GM12878 (cell line): Measurements from ENCODE around the gene CHRNG. TPM values are rescaled to one million over a fixed set of nuclear protein-coding genes. Genes with fewer than 3 reads are reported as not detected.

ENCODE experiments used
- ATAC-seq: fragments of 200-7000 bp; cut with Tn5 transposase; 3 replicates; pipeline ENCODE4 v1.9.1; 2020; ENCODE audit warnings: mild to moderate bottlenecking, moderate library complexity
- BruUV-seq: library from RNA; stranded (reverse); fragments of 400-500 nt; replicated peaks from 2 replicates; lab custom pipeline; 2021; lab: Mats Ljungman, UMichigan
- CTCF ChIA-PET: fragments of 300-600 bp; sonication (Branson Sonifier 250); formaldehyde crosslinking; extraction: SDS; loops from one replicate; lab custom pipeline; 2021; ENCODE audit warnings: inconsistent platforms; lab: Yijun Ruan, JAX
- POLR2A ChIA-PET: fragments of 350-600 bp; formaldehyde crosslinking; extraction: SDS; loops from one replicate; lab custom pipeline; 2021; ENCODE audit warnings: inconsistent platforms; lab: Charles Lee
- RAD21 ChIA-PET: fragments of 300-600 bp; sonication (Branson Sonifier 250); formaldehyde crosslinking; loops from one replicate; lab custom pipeline; 2023; ENCODE audit warnings: antibody characterized with exemption; ENCODE audit not compliant: unreplicated experiment; lab: Charles Lee
- SMC1A ChIA-PET: fragments of 300-600 bp; sonication (Branson Sonifier 250); formaldehyde crosslinking; loops from one replicate; lab custom pipeline; 2023; ENCODE audit not compliant: unreplicated experiment, uncharacterized antibody; lab: Charles Lee
- DNase-seq: peaks from one replicate; pipeline ENCODE4 v3.0.0-alpha.2; 2011; ENCODE audit warnings: low read depth, low spot score
- FAIRE-seq: peaks from 3 replicates; lab custom pipeline; 2011; peaks lifted over from hg19 to GRCh38; lab: Jason Lieb, UNC
- H2AFZ ChIP-seq: 2 replicates; pipeline ENCODE4 v1.6.0; 2011; ENCODE audit warnings: low read depth, low read length, control low read depth; ENCODE audit not compliant: control insufficient read depth
- H3K27ac ChIP-seq: 2 replicates; pipeline ENCODE4 v1.5.1; 2011; ENCODE audit warnings: control low read depth; ENCODE audit not compliant: control insufficient read depth, insufficient read depth
- H3K27me3 ChIP-seq, 2 experiments: replicated peaks in 1 of 2; 2 replicates each; pipeline versions ENCODE4 v1.6.0 to v1.6.1; 2011; ENCODE audit warnings: low read length in 1 of 2; ENCODE audit not compliant: control insufficient read depth in 2 of 2, insufficient read depth in 2 of 2
- H3K36me3 ChIP-seq, 2 experiments: 2 replicates each; pipeline ENCODE4 v1.5.1; 2011; ENCODE audit warnings: low read length in 1 of 2; ENCODE audit not compliant: control insufficient read depth in 2 of 2, insufficient read depth in 2 of 2
- H3K4me1 ChIP-seq: 2 replicates; pipeline ENCODE4 v1.6.1; 2011; ENCODE audit warnings: mild to moderate bottlenecking, low read length, moderate library complexity, mixed read lengths; ENCODE audit not compliant: control insufficient read depth, insufficient read depth
- H3K4me2 ChIP-seq: 2 replicates; pipeline ENCODE4 v1.6.0; 2011; ENCODE audit warnings: control low read depth; ENCODE audit not compliant: control insufficient read depth, insufficient read depth
- H3K4me3 ChIP-seq: fragments of 200-600 bp; sonication (generic); 2 replicates; pipeline ENCODE4 v1.5.1; 2016
- H3K79me2 ChIP-seq: 2 replicates; pipeline ENCODE4 v1.6.0; 2011; ENCODE audit warnings: low read length; ENCODE audit not compliant: control insufficient read depth, insufficient read depth
- H3K9ac ChIP-seq: 2 replicates; pipeline ENCODE4 v1.8.0; 2011; ENCODE audit warnings: low read length, control low read depth, mixed read lengths; ENCODE audit not compliant: control insufficient read depth, insufficient read depth
- H3K9me3 ChIP-seq: replicated peaks from 3 replicates; pipeline ENCODE4 v1.5.1; 2011; ENCODE audit warnings: mild to moderate bottlenecking, low read length; ENCODE audit not compliant: control insufficient read depth, insufficient read depth
- H4K20me1 ChIP-seq: 2 replicates; pipeline ENCODE4 v1.6.0; 2011; ENCODE audit not compliant: control insufficient read depth, insufficient read depth
- BCL11A ChIP-seq: IDR thresholded peaks from 2 replicates; pipeline ENCODE4 v1.6.1; 2011; ENCODE audit warnings: low read depth, low read length
- BRCA1 ChIP-seq: IDR thresholded peaks from 2 replicates; pipeline ENCODE4 v1.6.1; 2011; ENCODE audit warnings: low read depth, low read length, improper control_type of control experiment
- CEBPB ChIP-seq, 2 experiments: fragments of 150-350 bp in 1 of 2; IDR thresholded peaks; 2 replicates each; pipeline ENCODE4 v1.6.1; 2012 to 2014; ENCODE audit warnings: low read depth in 2 of 2, low read length in 2 of 2, borderline replicate concordance in 1 of 2, inconsistent platforms in 1 of 2
- EP300 ChIP-seq, 2 experiments: fragments of 150-350 bp in 1 of 2; IDR thresholded peaks; 2 replicates each; pipeline ENCODE4 v1.6.1; 2011 to 2012; ENCODE audit warnings: low read depth in 2 of 2, low read length in 2 of 2, borderline replicate concordance in 1 of 2, improper control_type of control experiment in 1 of 2, inconsistent platforms in 1 of 2; ENCODE audit not compliant: control insufficient read depth in 1 of 2
- FOS ChIP-seq: IDR thresholded peaks from 3 replicates; pipeline ENCODE4 v1.6.1; 2011; ENCODE audit warnings: borderline replicate concordance; ENCODE audit not compliant: insufficient read length; ENCODE audit errors: extremely low read depth
- FOXK2 ChIP-seq: fragments of 450-650 bp; IDR thresholded peaks from 2 replicates; pipeline ENCODE4 v1.6.1; 2017; ENCODE audit warnings: mild to moderate bottlenecking, moderate library complexity
- MYB ChIP-seq: fragments of 150-350 bp; IDR thresholded peaks from 2 replicates; pipeline ENCODE4 v1.6.1; 2014; ENCODE audit warnings: mild to moderate bottlenecking, low read depth, low read length, borderline replicate concordance
- POU2F2 ChIP-seq: IDR thresholded peaks from 3 replicates; pipeline ENCODE4 v1.6.1; 2011; ENCODE audit warnings: low read depth, mild to moderate bottlenecking, low read length, borderline replicate concordance
- RAD51 ChIP-seq: fragments of 450-650 bp; IDR thresholded peaks from 2 replicates; pipeline ENCODE4 v1.6.1; 2016; ENCODE audit warnings: moderate library complexity, mild to moderate bottlenecking, inconsistent platforms
- RUNX3 ChIP-seq: IDR thresholded peaks from 2 replicates; pipeline ENCODE4 v1.6.1; 2012; ENCODE audit warnings: low read length, inconsistent platforms
- SP1 ChIP-seq: IDR thresholded peaks from one replicate; pipeline ENCODE4 v1.6.1; 2011; ENCODE audit warnings: low read depth, low read length
- SPI1 ChIP-seq: IDR thresholded peaks from 2 replicates; pipeline ENCODE4 v1.6.1; 2011; ENCODE audit warnings: low read depth, mild to moderate bottlenecking, low read length, moderate library complexity, borderline replicate concordance; ENCODE audit not compliant: insufficient read depth
- STAT3 ChIP-seq: IDR thresholded peaks from 2 replicates; pipeline ENCODE4 v1.6.1; 2011; ENCODE audit warnings: low read depth, low read length, improper control_type of control experiment
- TBL1XR1 ChIP-seq: IDR thresholded peaks from 2 replicates; pipeline ENCODE4 v1.6.1; 2012; ENCODE audit warnings: low read depth, low read length, improper control_type of control experiment
- ZNF207 ChIP-seq: fragments of 450-650 bp; IDR thresholded peaks from 2 replicates; pipeline ENCODE4 v1.6.1; 2014; ENCODE audit warnings: antibody characterized with exemption, mild to moderate bottlenecking, borderline replicate concordance
- ZNF274 ChIP-seq: IDR thresholded peaks from one replicate; pipeline ENCODE4 v1.8.0; 2011; ENCODE audit not compliant: insufficient read length, insufficient read depth
- WGBS: methylation state at CpG from one replicate; pipeline ENCODE4 v1.1.6; 2016; ENCODE audit warnings: low lambda C conversion rate; ENCODE audit not compliant: insufficient replicate concordance, insufficient coverage; ENCODE audit errors: missing lambda C conversion rate; 5-methylcytosine and 5-hydroxymethylcytosine counted together
- in situ Hi-C: fragments of 300-500 bp; cut with MboI; formaldehyde crosslinking; loops from 9 replicates; pipeline ENCODE4 v1.14.3; 2018; ENCODE audit warnings: mixed read lengths
- intact Hi-C: fragments of 100-400 bp; cut with micrococcal nuclease; formaldehyde crosslinking; loops from one replicate; pipeline ENCODE4 v1.14.2; 2022; ENCODE audit not compliant: unreplicated experiment
- polyA plus RNA-seq, 11 experiments: library from polyadenylated mRNA; depleted of rRNA in 4 of 11; unstranded in 6 of 11; stranded (reverse) in 5 of 11; fragments of >200 nt; fragmentation: Nextera tagmentation in 4 of 11; fragmentation: Illumina TruSeq in 1 of 11; extraction: Ambion mirVana in 4 of 11; extraction: Trizol in 1 of 11; gene quantifications; 1 replicate in 1 of 11; 2 replicates in 10 of 11; pipeline versions ENCODE4 v1.2.1 to v1.2.3, GENCODE V29; 2011 to 2016; ENCODE audit warnings: inconsistent platforms in 2 of 11, missing spikeins in 2 of 11, low read depth in 1 of 11
- total RNA-seq, 4 experiments: library from RNA; depleted of rRNA in 3 of 4; stranded (reverse); fragments of >200 nt in 3 of 4; fragmentation: Illumina TruSeq in 1 of 4; extraction: Trizol in 1 of 4; gene quantifications; 2 replicates each; pipeline versions ENCODE4 v1.2.1 to v1.2.3, GENCODE V29; 2013 to 2021
- TF ChIP-seq, protein P1 (sequence below), 3 experiments: IDR thresholded peaks in 2 of 3; conservative IDR thresholded peaks in 1 of 3; 2 replicates each; pipeline ENCODE4 v1.5.1; 2011; ENCODE audit warnings: low read depth in 3 of 3, low read length in 3 of 3, mild to moderate bottlenecking in 3 of 3, control low read depth in 2 of 3, moderate library complexity in 2 of 3, inconsistent platforms in 1 of 3, mixed read lengths in 1 of 3; ENCODE audit not compliant: control insufficient read depth in 2 of 3, insufficient read depth in 1 of 3; ENCODE audit errors: extremely low read depth in 1 of 3
- TF ChIP-seq, protein P2 (sequence below): IDR thresholded peaks from 2 replicates; pipeline ENCODE4 v1.6.1; 2012; ENCODE audit warnings: low read length, inconsistent platforms

Gene CHRNG
- total and polyA plus RNA-seq, 10 of the 15 experiments (the other 5 are each of a cell fraction or from before 2014, with no cell fraction given): 0.17 TPM; not detected in 9

DNA sequence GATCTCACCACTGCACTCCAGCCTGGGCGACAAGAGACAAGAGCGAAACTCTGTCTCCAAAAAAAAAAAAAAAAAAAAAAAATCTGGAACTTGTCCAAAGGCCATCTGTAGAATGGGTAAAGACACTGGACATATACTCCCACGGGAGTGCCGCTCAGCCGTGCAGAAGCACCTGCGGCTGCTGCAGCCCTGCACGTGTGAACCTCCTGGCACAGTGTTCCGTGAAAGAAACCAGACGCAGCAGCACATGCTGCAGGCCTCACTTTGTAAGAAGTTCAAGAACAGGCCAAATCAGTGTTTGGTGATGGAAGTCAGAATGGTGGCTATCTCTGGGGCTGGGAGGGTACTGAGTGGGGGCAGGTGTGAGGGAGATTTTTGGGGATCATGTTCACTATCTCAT is 7.1 kb upstream of the CHRNG start:
- no TSS peak for BruUV-seq
- no peaks in the 10 kb centered on the region; a peak in 1 of 4 replicates for H3K27me3 ChIP-seq
- H3K9me3 ChIP-seq: peaks cover 6% of the 10 kb centered on the region; the same call in 2 of the 3 replicates
- H3K79me2 ChIP-seq: no peaks in the 10 kb centered on the region
- FAIRE-seq: no peak
- no peak overlapping the region for H3K4me3 ChIP-seq
- CTCF ChIA-PET: interaction anchor here (1.1 to 1.5 kb wide), 2 partner anchors 10 to 12 kb away, joined by 3 to 5 read pairs; partner anchors contain the start of gene PRSS56
- H3K27ac ChIP-seq: no peak overlapping the region
- POLR2A ChIA-PET: interaction anchor here (0.6 kb wide), 1 partner anchor 71 kb away, joined by 3 read pairs; no protein-coding TSS in a partner anchor
- H3K36me3 ChIP-seq: no peaks in the 10 kb centered on the region
- H3K4me2 ChIP-seq: no peak overlapping the region
- H2AFZ ChIP-seq: no peak overlapping the region
- no peak overlapping the region for H3K9ac ChIP-seq
- no peak for ATAC-seq
- H3K4me1 ChIP-seq: no peaks in the 10 kb centered on the region
- intact Hi-C loops: no loop called here
- RAD21 ChIA-PET: no interaction called here
- 56% methylated on average over 8 of the region's 9 CpGs for WGBS
- no peak for DNase-seq
- SMC1A ChIA-PET: no interaction called here
- in situ Hi-C loops: no loop called here
- no peaks in the 10 kb centered on the region for H4K20me1 ChIP-seq
- TF ChIP-seq CEBPB (IDR thresholded peaks at IDR 0.05; ENCODE audit: borderline replicate concordance in 1 of 2, low read depth in 2 of 2, low read length in 2 of 2) (no peak), BCL11A (no peak), SP1 (no peak), RUNX3 (no peak), RAD51 (no peak), SPI1 (no peak), MYB (no peak), BRCA1 (no peak), ZNF207 (no peak), EP300 (IDR thresholded peaks at IDR 0.05; ENCODE audit: borderline replicate concordance in 1 of 2, control insufficient read depth in 1 of 2, low read depth in 2 of 2, low read length in 2 of 2) (no peak), STAT3 (no peak), TBL1XR1 (no peak), POU2F2 (no peak), FOXK2 (no peak), ZNF274 (no peak), FOS (no peak)
- TF ChIP-seq, protein P1, sequence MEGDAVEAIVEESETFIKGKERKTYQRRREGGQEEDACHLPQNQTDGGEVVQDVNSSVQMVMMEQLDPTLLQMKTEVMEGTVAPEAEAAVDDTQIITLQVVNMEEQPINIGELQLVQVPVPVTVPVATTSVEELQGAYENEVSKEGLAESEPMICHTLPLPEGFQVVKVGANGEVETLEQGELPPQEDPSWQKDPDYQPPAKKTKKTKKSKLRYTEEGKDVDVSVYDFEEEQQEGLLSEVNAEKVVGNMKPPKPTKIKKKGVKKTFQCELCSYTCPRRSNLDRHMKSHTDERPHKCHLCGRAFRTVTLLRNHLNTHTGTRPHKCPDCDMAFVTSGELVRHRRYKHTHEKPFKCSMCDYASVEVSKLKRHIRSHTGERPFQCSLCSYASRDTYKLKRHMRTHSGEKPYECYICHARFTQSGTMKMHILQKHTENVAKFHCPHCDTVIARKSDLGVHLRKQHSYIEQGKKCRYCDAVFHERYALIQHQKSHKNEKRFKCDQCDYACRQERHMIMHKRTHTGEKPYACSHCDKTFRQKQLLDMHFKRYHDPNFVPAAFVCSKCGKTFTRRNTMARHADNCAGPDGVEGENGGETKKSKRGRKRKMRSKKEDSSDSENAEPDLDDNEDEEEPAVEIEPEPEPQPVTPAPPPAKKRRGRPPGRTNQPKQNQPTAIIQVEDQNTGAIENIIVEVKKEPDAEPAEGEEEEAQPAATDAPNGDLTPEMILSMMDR (IDR thresholded peaks at IDR 0.05 in 2 of 3, conservative IDR thresholded peaks at IDR 0.05 in 1 of 3; ENCODE audit: control insufficient read depth in 2 of 3, extremely low read depth in 1 of 3, insufficient read depth in 1 of 3, low read depth in 3 of 3, low read length in 3 of 3): no peak
- TF ChIP-seq, protein P2, sequence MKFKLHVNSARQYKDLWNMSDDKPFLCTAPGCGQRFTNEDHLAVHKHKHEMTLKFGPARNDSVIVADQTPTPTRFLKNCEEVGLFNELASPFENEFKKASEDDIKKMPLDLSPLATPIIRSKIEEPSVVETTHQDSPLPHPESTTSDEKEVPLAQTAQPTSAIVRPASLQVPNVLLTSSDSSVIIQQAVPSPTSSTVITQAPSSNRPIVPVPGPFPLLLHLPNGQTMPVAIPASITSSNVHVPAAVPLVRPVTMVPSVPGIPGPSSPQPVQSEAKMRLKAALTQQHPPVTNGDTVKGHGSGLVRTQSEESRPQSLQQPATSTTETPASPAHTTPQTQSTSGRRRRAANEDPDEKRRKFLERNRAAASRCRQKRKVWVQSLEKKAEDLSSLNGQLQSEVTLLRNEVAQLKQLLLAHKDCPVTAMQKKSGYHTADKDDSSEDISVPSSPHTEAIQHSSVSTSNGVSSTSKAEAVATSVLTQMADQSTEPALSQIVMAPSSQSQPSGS: no peak
